OCI-LY1 (cell line): Measurements from ENCODE around the gene WDFY4.

ENCODE experiments used
- H2AFZ ChIP-seq: fragments of 200-600 bp; sonication (generic), shearing (Covaris generic); 2 replicates; pipeline ENCODE4 v1.6.0; 2014; ENCODE audit warnings: antibody characterized with exemption, mild to moderate bottlenecking, low read length
- H3F3A ChIP-seq: fragments of 200-600 bp; sonication (generic), shearing (Covaris generic); 2 replicates; pipeline ENCODE4 v1.6.0; 2014; ENCODE audit warnings: mild to moderate bottlenecking, antibody characterized with exemption, low read length, moderate library complexity; ENCODE audit not compliant: insufficient read depth
- H3K27ac ChIP-seq: fragments of 200-600 bp; sonication (generic); 2 replicates; pipeline ENCODE4 v1.5.1; 2014; ENCODE audit warnings: low read length, mixed run types, mild to moderate bottlenecking, low read depth; ENCODE audit not compliant: poor library complexity, severe bottlenecking
- H3K27me3 ChIP-seq: fragments of 200-600 bp; sonication (generic); 2 replicates; pipeline ENCODE4 v1.6.0; 2014; ENCODE audit warnings: antibody characterized with exemption, mild to moderate bottlenecking, low read length, moderate library complexity; ENCODE audit not compliant: insufficient read depth
- H3K36me3 ChIP-seq: fragments of 200-600 bp; sonication (generic); 2 replicates; pipeline ENCODE4 v1.6.1; 2014; ENCODE audit warnings: mild to moderate bottlenecking, antibody characterized with exemption, low read length, moderate library complexity, mixed read lengths; ENCODE audit not compliant: insufficient read depth
- H3K4me1 ChIP-seq: fragments of 200-600 bp; sonication (generic); 2 replicates; pipeline ENCODE4 v1.5.1; 2014; ENCODE audit warnings: mild to moderate bottlenecking, low read length, moderate library complexity; ENCODE audit not compliant: insufficient read depth, severe bottlenecking
- H3K4me2 ChIP-seq: fragments of 200-600 bp; sonication (generic), shearing (Covaris generic); 2 replicates; pipeline ENCODE4 v1.6.1; 2014; ENCODE audit warnings: low read length
- H3K4me3 ChIP-seq: fragments of 200-600 bp; sonication (generic); 2 replicates; pipeline ENCODE4 v1.5.1; 2014; ENCODE audit warnings: low read length, low read depth, mild to moderate bottlenecking, mixed read lengths; ENCODE audit not compliant: poor library complexity, severe bottlenecking
- H3K79me2 ChIP-seq: fragments of 200-600 bp; shearing (Covaris generic); 2 replicates; pipeline ENCODE4 v1.6.1; 2016; ENCODE audit warnings: mixed run types, low read length, mixed read lengths; ENCODE audit not compliant: insufficient read depth
- H3K9ac ChIP-seq: fragments of 200-600 bp; sonication (generic), shearing (Covaris generic); 2 replicates; pipeline ENCODE4 v1.6.1; 2014; ENCODE audit warnings: mild to moderate bottlenecking, low read length, mixed read lengths
- H3K9me2 ChIP-seq: fragments of 200-600 bp; sonication (generic), shearing (Covaris generic); 2 replicates; pipeline ENCODE4 v1.6.1; 2014; ENCODE audit warnings: low read depth, mild to moderate bottlenecking, low read length, mixed read lengths
- H3K9me3 ChIP-seq: fragments of 200-600 bp; shearing (Covaris generic); 2 replicates; pipeline ENCODE4 v1.6.1; 2014; ENCODE audit warnings: low read length, mixed read lengths
- H4K20me1 ChIP-seq: fragments of 200-600 bp; sonication (generic), shearing (Covaris generic); 2 replicates; pipeline ENCODE4 v1.6.0; 2016; ENCODE audit warnings: mild to moderate bottlenecking, low read length; ENCODE audit not compliant: insufficient read depth
- CTCF ChIP-seq: fragments of 200-600 bp; sonication (generic), shearing (Covaris generic); IDR thresholded peaks from 2 replicates; pipeline ENCODE4 v1.5.1; 2017; ENCODE audit warnings: mild to moderate bottlenecking, antibody characterized with exemption, low read length, moderate library complexity, mixed read lengths
- EZH2 ChIP-seq: fragments of 200-600 bp; sonication (generic), shearing (Covaris generic); IDR thresholded peaks from 2 replicates; pipeline ENCODE4 v1.8.0; 2017; ENCODE audit warnings: borderline replicate concordance, mixed run types, mild to moderate bottlenecking, antibody characterized with exemption, low read length, moderate library complexity, mixed read lengths

Gene WDFY4

GRCh38 chr10:48708144-48708543, 23.5 kb downstream of the WDFY4 start:
- Histone ChIP-seq H3K36me3 (peaks cover 39% of the 10 kb centered on the region), H3K27me3 (no peaks in the 10 kb centered on the region), H4K20me1 (no peaks in the 10 kb centered on the region), H3K4me1 (peaks cover 37% of the 10 kb centered on the region), H3F3A (no peaks in the 10 kb centered on the region), H3K9ac (no peak overlapping the region), H3K9me2 (no peaks in the 10 kb centered on the region), H3K9me3 (no peaks in the 10 kb centered on the region), H2AFZ (no peak overlapping the region), H3K79me2 (peaks cover 35% of the 10 kb centered on the region), H3K4me2 (no peak overlapping the region), H3K27ac (no peak overlapping the region), H3K4me3 (no peak overlapping the region)
- no peak for TF ChIP-seq CTCF
- no peak for TF ChIP-seq EZH2

- Histone ChIP-seq H3K4me3 (no peak overlapping the region), H3K9ac (no peak overlapping the region), H3K9me2 (no peaks in the 10 kb centered on the region), H3K4me2 (no peak overlapping the region), H3K36me3 (peaks cover 62% of the 10 kb centered on the region), H3K4me1 (peaks cover 20% of the 10 kb centered on the region), H4K20me1 (no peaks in the 10 kb centered on the region), H2AFZ (no peak overlapping the region), H3F3A (no peaks in the 10 kb centered on the region), H3K79me2 (peaks cover 21% of the 10 kb centered on the region), H3K27ac (no peak overlapping the region), H3K27me3 (no peaks in the 10 kb centered on the region), H3K9me3 (no peaks in the 10 kb centered on the region)
- TF ChIP-seq EZH2, result no peak
- no peak for TF ChIP-seq CTCF
Observed at GRCh38 chr10:48710647-48711275, 26.1 kb downstream of the WDFY4 start.

- peaks cover 19% of the 10 kb centered on the region for H3K4me1 ChIP-seq
- no peaks in the 10 kb centered on the region for H3K9me2 ChIP-seq
- peaks cover 71% of the 10 kb centered on the region for H3K36me3 ChIP-seq
- no peak overlapping the region for H3K4me2 ChIP-seq
- no peaks in the 10 kb centered on the region for H3K9me3 ChIP-seq
- H4K20me1 ChIP-seq, result no peaks in the 10 kb centered on the region
- no peaks in the 10 kb centered on the region for H3F3A ChIP-seq
- H3K27me3 ChIP-seq, result no peaks in the 10 kb centered on the region
- no peak overlapping the region for H3K27ac ChIP-seq
- no peak overlapping the region for H3K9ac ChIP-seq
- H3K4me3 ChIP-seq, result no peak overlapping the region
- TF ChIP-seq EZH2 (no peak), CTCF (no peak)
- no peak overlapping the region for H2AFZ ChIP-seq
- H3K79me2 ChIP-seq, result peaks cover 12% of the 10 kb centered on the region; the same call in 1 of the 2 replicates
Observed at GRCh38 chr10:48711830-48712229, 27.2 kb downstream of the WDFY4 start.
